ENCODE results near the gene KAT8.
"Not testable (repeated sequence)": the region's sequence is repeated elsewhere in the genome, so short reads cannot be mapped to it uniquely, and the experiment has no call there.

Gene KAT8

DNA sequence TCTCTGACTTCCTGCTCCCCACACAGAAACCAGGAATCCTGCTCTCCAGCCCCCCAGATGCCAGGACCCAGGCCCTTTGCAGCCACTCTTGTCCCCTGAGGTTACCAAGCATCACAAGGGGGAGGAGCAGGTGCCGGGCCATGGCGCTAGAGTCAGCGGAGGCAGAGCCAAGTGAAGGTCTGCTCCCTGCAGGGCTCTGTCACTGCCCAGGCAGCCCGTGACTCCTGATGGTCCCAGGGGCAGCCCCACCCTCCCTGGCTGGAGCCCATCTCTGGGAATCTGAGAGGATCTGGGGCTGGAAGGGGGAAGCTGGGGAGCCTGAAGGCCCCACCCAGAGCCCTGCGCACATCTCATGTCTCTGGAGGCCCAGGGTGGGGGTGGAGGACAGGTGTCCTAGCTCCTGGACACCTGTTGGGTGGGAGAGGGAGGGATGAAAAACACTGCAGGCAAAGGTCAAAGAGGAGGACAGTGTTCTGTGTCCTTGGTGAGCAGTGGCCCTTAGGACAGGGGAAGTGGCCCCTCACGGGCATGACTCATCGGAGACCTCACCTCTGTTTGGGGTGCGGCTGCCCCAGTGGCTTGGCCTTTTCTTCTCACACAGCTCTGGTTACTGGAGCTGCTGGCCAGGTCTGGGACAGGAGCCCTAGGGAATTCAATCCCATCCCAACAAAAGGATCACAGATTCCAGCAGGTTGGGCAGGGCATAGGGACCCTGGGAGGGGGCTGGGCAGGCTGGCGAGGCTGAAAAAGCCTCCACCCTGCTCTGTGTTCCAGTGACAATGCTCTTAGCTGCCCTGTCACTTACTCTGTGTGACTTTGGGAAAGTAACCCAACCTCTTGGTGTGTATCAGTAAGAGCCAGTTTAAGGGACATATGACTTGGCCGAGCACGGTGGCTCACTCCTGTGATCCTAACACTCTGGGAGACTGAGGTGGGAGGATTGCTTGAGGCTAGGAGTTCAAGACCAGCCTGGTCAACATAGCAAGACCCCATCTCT lies 32.7 kb downstream of the KAT8 start, which contains the start of gene PRSS36:
PRSS36 (minus strand) TSS at position 173 of the 997 bp plus-strand sequence; CDS start at position 142, 31 bp downstream.
- FAIRE-seq: no peak

DNA sequence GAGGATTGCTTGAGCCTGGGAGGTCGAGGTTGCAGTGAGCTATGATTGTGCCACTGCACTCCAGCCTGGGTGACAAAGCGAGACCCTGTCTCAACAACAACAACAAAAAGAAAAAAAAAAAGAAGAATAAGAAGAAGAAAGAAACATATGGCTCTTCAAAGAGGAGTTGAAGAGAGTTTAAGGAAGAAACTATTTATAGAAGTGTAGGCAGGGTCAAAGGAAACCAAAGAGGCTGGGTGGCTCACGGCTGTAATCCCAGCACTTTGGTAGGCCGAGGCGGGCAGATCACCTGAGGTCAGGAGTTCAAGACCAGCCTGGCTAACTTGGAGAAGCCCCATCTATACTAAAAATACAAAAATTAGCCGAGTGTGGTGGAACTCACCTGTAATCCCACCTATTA lies 33.5 kb downstream of the KAT8 start:
- FAIRE-seq: not testable (repeated sequence)

DNA sequence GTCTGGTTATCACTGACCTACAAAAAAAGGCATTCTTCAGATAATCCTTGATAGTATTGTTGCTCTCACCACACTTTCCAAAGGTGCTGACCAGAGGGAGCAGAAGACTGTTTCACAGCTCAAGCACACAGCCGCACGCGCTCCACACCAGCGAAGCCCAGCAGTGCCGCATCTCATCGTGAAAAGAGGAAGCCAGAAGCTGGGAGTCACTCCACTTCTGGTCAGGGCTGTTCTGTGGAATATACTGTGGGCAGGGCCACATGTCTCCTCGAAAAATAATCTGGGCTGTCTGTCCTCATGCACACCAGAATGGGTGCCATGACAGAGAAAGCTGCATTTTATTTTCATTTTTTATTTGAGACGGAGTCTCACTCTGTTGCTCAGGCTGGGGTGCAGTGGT lies 39.7 kb downstream of the KAT8 start:
- no peak for FAIRE-seq

DNA sequence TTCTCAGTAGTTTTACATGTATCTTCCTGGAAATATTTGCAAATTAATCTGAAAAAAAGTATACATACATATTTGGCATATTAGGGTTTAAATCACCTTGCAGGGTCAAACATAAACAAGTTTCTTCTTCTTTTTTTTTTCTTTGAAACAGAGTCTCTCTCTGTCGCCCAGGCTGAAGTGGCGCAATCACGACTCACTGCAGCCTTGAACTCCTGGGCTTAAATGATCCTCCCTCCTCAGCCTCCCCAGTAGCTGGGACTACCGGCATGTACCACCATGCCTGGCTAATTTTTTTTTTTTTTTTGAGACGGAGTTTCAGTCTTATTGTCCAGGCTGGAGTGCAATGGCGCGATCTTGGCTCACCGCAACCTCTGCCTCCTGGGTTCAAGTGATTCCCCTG lies 49.9 kb downstream of the KAT8 start:
- no peak for FAIRE-seq

DNA sequence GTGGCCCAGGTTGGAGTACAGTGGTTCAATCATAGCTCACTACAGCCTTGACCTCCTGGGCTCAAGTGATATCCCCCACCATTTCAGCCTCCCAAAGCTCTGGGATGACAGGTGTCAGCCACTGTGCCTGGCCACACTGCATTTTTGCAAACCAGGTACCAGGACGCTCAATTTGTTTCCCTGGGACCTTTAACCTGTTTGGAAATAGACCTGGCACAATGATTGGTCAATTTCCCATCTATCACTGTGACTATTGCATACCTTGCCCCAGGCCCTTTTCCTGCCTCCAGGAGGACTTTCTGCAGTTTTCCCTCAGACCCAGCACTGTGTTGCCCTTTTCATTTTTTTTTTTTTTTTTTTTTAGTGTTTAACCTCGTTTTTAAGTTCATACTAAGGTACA lies 51.4 kb downstream of the KAT8 start:
- no peak for FAIRE-seq

DNA sequence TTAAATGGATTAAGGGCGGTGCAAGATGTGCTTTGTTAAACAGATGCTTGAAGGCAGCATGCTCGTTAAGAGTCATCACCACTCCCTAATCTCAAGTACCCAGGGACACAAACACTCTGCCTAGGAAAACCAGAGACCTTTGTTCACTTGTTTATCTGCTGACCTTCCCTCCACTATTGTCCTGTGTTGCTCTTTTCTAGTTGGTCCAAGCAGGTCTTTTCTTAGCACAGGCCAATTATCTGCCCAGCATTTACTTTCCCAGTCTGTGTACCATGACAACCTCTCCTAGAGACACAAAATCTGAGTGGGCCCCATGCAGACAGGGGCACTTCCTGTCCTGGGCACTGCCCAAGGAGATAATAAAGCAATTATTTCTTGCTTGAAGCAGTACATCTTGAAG lies 52.6 kb downstream of the KAT8 start:
- not testable (repeated sequence) for FAIRE-seq

DNA sequence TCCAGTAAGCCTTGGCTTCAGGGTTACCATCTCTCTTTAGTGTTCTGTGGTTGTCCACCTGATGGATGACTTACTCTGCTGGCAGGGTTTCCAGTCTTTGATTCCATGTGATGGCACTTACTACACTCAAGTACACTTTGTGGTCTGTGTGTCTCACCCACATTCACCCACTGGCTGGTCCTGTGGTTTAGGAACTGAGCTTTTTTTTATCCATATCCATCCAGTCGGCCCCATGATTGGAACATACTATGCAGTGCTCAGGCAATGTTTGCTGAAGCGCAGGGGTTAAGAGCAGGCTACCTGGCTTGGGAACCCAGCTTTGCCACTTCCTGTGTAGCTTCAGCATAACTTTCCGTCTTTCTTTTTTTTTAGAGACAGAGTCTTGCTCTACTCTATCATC lies 59.7 kb downstream of the KAT8 start:
- FAIRE-seq: no peak

DNA sequence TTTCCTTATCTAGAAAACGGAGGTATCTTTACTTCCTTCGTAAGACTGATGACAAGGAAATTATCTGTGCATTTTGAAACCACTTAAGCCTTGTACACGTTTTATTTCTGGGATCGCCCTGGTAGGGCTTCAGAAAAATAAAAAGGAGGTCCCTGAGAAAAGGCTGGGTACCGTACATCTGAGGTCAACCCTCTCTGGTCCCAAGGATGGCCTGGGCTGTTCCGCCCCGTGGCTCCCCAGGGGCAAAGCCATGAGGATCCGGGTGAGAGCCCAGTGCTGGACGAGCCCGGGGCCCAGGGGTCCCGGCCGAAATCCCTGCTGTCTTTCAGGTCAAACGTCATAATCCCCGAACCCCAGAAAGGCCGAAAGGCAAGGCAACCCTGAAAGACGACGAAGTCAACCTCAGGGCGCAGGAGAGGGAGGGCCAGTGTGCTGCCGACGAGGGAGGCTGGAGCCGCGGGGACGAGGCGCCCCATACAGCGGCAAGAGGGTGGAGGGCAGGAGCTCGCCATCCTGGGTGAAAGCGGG lies 61.8 kb downstream of the KAT8 start:
- no peak for FAIRE-seq

DNA sequence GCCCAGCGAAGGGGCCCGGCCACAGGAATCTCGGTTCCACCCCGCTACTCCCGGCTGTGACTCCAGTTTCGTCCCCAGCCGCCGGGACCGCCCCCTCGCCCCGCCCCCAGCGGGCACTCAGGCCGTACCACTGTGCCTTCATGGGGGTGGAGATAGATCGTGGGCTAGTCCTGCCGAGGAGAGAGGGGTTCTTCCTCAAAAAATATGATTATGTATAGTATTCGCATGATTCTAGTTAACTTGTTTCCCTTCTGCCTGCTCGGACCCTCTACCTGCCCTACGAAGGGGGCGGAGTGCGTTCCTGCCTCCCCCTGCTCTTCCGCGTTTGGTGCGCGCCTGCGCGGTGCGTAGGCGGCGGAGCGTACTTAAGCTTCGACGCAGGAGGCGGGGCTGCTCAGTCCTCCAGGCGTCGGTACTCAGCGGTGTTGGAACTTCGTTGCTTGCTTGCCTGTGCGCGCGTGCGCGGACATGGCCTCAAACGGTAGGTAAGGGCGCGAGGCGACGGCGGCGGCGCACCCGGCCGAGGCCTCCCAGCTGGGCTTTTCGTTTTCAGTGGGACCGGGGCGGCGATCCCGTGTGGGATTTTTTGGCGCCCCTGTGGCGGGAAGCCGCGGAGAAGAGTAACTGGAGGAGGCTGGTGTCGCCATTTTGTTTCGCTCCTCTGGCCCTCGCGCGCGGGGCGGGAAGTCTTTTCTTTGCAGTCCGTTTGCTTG lies 62.4 kb downstream of the KAT8 start, which contains the start of gene FUS:
FUS (plus strand) TSS at position 393 of the 713 bp plus-strand sequence; CDS start at position 469, 76 bp downstream.
- FAIRE-seq: no peak

All from TTC549 (cell line).